Skeletal muscle satellite cell (primary cell): ENCODE data around the gene AKR1C1.
"Not testable (repeated sequence)": the region's sequence is repeated elsewhere in the genome, so short reads cannot be mapped to it uniquely, and the experiment has no call there.

Experiments used
- H3K27me3 ChIP-seq: 2 replicates; pipeline ENCODE4 v1.7.0; 2013; ENCODE audit warnings: low read length; ENCODE audit not compliant: control insufficient read depth, insufficient read depth
- H3K36me3 ChIP-seq: 2 replicates; pipeline ENCODE4 v1.7.0; 2013; ENCODE audit warnings: mild to moderate bottlenecking, control low read depth, low read length; ENCODE audit not compliant: insufficient read depth
- H3K4me1 ChIP-seq: 2 replicates; pipeline ENCODE4 v1.7.0; 2013; ENCODE audit warnings: low read length; ENCODE audit not compliant: control insufficient read depth, insufficient read depth
- H3K4me2 ChIP-seq: 2 replicates; pipeline ENCODE4 v1.7.0; 2013; ENCODE audit warnings: mild to moderate bottlenecking, low read length
- H3K4me3 ChIP-seq: 2 replicates; pipeline ENCODE4 v1.7.0; 2013; ENCODE audit warnings: low read length
- H3K9ac ChIP-seq: 2 replicates; pipeline ENCODE4 v1.7.0; 2013; ENCODE audit warnings: mild to moderate bottlenecking, low read depth, low read length, moderate library complexity
- H3K9me3 ChIP-seq: replicated peaks from 2 replicates; pipeline ENCODE4 v1.7.0; 2013; ENCODE audit warnings: mild to moderate bottlenecking, control low read depth, low read length

Gene AKR1C1

DNA sequence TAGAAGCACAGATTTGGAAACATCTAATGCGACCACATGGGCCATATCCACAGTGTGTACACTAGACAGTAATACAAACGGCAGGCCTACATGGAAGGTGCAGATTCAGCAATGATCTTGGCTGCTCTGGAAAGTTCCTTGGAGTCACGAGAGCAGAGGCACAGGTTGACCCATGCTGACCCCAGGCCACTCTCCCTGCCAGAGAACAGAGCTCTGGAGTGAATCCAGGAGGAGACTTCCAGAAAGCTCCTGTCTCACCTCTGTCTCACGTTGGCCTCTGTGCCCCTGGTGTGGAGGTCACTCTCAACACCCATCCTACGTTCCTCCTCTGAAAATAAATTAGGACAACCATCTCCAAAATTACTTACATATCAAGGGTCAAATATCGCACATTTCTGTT is 28.2 kb downstream of the AKR1C1 start:
- H3K9ac ChIP-seq, H3K9me3 ChIP-seq, H3K36me3 ChIP-seq, H3K4me2 ChIP-seq, H3K4me3 ChIP-seq, H3K27me3 ChIP-seq, H3K4me1 ChIP-seq: not testable (repeated sequence)

GRCh38 chr10:4992564-4992963 is 29.3 kb downstream of the AKR1C1 start:
- not testable (repeated sequence) for H3K9ac ChIP-seq, H3K4me3 ChIP-seq, H3K4me2 ChIP-seq, H3K27me3 ChIP-seq, H3K36me3 ChIP-seq, H3K9me3 ChIP-seq, H3K4me1 ChIP-seq

- H3K4me1 ChIP-seq, H3K27me3 ChIP-seq, H3K4me3 ChIP-seq, H3K9ac ChIP-seq, H3K9me3 ChIP-seq, H3K36me3 ChIP-seq, H3K4me2 ChIP-seq: not testable (repeated sequence)
Observed at GRCh38 chr10:4994260-4994659, 31.0 kb downstream of the AKR1C1 start.

DNA sequence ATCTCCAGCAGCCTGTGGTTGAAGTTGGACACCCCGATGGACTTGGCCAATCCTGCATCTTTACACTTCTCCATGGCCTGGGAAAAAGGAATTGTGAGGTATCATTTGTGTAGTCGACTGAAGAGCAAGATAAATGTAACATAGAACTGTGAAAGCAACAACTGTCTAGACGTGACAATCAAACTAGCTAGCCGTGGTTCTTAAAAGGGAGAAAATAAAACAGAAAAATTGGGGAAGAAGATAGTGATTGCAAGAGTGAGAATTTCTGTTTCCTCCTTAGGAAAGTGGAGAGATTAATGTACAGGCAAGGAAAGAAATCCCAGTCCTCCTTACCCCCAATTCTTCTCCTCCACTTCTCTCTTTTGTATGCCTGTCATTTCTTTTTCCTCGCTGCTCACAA is 35.5 kb downstream of the AKR1C1 start:
- H3K4me1 ChIP-seq = no peaks in the 10 kb centered on the region
- no peaks in the 10 kb centered on the region for H3K36me3 ChIP-seq
- no peaks in the 10 kb centered on the region for H3K9me3 ChIP-seq
- H3K4me3 ChIP-seq = no peak overlapping the region
- H3K9ac ChIP-seq = no peak overlapping the region
- H3K4me2 ChIP-seq = no peak overlapping the region
- no peaks in the 10 kb centered on the region for H3K27me3 ChIP-seq

GRCh38 chr10:5002013-5002727 is 39.0 kb downstream of the AKR1C1 start:
- Histone ChIP-seq H3K4me1 (no peaks in the 10 kb centered on the region), H3K4me3 (peak overlapping the region; percentile 20), H3K27me3 (no peaks in the 10 kb centered on the region), H3K9me3 (no peaks in the 10 kb centered on the region), H3K9ac (no peak overlapping the region), H3K4me2 (no peak overlapping the region), H3K36me3 (no peaks in the 10 kb centered on the region)

DNA sequence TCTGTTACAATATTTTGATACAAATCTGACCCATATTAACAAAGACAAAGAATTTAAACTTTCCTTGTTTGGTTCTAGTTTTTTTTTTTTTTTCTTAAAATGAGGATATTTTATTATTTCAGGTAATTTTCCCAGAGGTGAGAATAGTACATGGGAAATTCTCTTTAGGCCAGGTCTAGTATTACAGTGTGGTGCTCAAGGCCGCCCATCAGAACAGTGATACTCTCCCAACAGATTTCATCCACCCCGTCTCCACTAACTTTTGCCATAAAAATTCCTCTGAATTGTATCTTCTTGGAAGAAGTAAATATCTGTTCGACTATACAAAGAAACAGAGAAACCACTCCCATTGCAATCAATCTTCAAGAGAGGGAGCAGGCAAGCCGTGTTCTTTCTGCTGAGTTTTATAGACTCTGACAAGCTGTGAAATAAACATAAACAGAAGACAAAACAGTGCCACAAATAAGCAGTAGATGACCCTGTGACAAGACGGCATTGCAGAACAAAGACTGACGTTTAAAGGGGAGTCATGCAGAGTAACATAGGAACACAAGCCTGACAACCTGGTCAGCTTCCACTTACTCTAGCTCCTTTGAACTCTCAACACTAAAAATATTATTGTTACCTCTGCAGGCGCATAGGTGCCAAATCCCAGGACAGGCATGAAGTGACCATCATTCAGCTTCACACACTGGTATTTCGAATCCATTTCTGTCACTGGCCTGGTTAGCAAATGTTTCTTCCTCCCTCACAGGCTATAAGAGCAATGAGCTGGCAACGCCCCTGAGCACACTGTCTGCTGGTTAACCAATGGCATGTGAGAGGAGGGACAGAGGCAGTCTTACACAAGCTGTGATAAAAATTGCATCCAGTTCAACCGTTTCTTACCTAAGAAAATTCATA is 40.2 kb downstream of the AKR1C1 start, which contains the start of gene AKR1C2:
Gene AKR1C2, minus strand, starts transcription at position 731 of the 903 bp plus-strand sequence. Its CDS starts 22 bp downstream, at position 709.
- H3K4me1 ChIP-seq, H3K9me3 ChIP-seq, H3K36me3 ChIP-seq, H3K27me3 ChIP-seq: not testable (repeated sequence)
- Histone ChIP-seq H3K4me3 (peak within 1 kb of the TSS; percentile 50), H3K9ac (peak within 1 kb of the TSS; percentile 52), H3K4me2 (peak within 1 kb of the TSS; percentile 61)

DNA sequence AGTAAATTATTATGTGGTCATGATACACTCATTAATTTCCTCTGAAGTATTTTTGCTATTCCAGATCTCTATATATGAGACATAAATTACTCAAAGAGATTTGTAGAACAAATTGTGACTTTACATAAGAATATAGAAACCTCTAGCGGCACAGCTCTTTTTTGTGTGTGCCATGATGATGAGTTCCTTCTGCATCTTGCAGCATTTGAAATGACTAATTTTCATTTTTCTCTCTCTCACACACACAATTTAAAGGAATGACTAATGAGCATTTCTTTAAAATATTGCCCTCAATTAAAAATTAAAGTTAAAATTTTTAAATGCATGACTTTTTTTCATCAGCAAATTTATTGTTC is 40.8 kb downstream of the AKR1C1 start:
- not testable (repeated sequence) for H3K4me3 ChIP-seq, H3K4me2 ChIP-seq, H3K9ac ChIP-seq, H3K4me1 ChIP-seq, H3K36me3 ChIP-seq, H3K27me3 ChIP-seq, H3K9me3 ChIP-seq

- not testable (repeated sequence) for H3K4me3 ChIP-seq, H3K36me3 ChIP-seq, H3K4me2 ChIP-seq, H3K9ac ChIP-seq, H3K27me3 ChIP-seq, H3K9me3 ChIP-seq
- H3K4me1 ChIP-seq = peaks cover 10% of the 10 kb centered on the region
Observed at GRCh38 chr10:5004501-5004900, 41.3 kb downstream of the AKR1C1 start.

GRCh38 chr10:5008857-5009548 is 45.8 kb downstream of the AKR1C1 start:
- H3K4me1 ChIP-seq = peaks cover 10% of the 10 kb centered on the region
- not testable (repeated sequence) for H3K4me3 ChIP-seq, H3K9ac ChIP-seq, H3K27me3 ChIP-seq, H3K4me2 ChIP-seq, H3K9me3 ChIP-seq, H3K36me3 ChIP-seq

- H3K4me1 ChIP-seq = peaks cover 10% of the 10 kb centered on the region
- H3K36me3 ChIP-seq, H3K9ac ChIP-seq, H3K9me3 ChIP-seq, H3K4me2 ChIP-seq, H3K4me3 ChIP-seq, H3K27me3 ChIP-seq: not testable (repeated sequence)
Observed at GRCh38 chr10:5010043-5010442, 46.8 kb downstream of the AKR1C1 start.

DNA sequence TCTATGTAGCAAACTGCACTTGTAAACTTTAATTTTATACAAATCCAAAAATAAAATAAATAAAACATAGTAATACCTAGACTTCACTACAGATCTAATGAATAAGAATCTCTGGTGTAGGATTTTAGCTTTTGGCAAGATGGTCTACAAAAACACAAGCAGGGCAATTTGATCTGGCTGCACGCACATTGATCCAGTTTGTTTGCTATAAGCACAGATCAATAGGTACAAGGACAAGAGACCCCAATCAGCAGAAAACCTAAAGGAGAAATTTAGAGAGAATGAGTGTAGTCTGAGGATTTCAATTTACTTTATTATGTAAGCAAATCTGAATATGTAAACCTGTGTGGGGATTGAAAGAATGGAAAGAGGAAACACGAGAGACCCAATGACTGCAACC is 48.2 kb downstream of the AKR1C1 start:
- H3K4me1 ChIP-seq = peaks cover 10% of the 10 kb centered on the region
- not testable (repeated sequence) for H3K9ac ChIP-seq, H3K4me2 ChIP-seq, H3K4me3 ChIP-seq, H3K36me3 ChIP-seq, H3K9me3 ChIP-seq, H3K27me3 ChIP-seq
